Ishikawa (cell line): ENCODE data around the gene PCMTD2.

Experiments used
- CEBPB ChIP-seq: IDR thresholded peaks from 2 replicates; pipeline ENCODE4 v1.6.1; 2012
- CREB1 ChIP-seq: IDR thresholded peaks from 2 replicates; pipeline ENCODE4 v1.6.1; 2012; ENCODE audit warnings: low read depth
- EGR1 ChIP-seq: IDR thresholded peaks from 2 replicates; pipeline ENCODE4 v1.6.1; 2012
- EP300 ChIP-seq: IDR thresholded peaks from 2 replicates; pipeline ENCODE4 v1.6.1; 2012; ENCODE audit warnings: borderline replicate concordance
- NFIC ChIP-seq: IDR thresholded peaks from 2 replicates; pipeline ENCODE4 v1.6.1; 2012
- RAD21 ChIP-seq: IDR thresholded peaks from 2 replicates; pipeline ENCODE4 v1.6.1; 2012; ENCODE audit warnings: low read depth
- REST ChIP-seq: IDR thresholded peaks from 2 replicates; pipeline ENCODE4 v1.6.1; 2012; ENCODE audit warnings: low read depth, mild to moderate bottlenecking
- TCF12 ChIP-seq: IDR thresholded peaks from 2 replicates; pipeline ENCODE4 v1.6.1; 2012; ENCODE audit warnings: low read depth
- TEAD4 ChIP-seq: IDR thresholded peaks from 2 replicates; pipeline ENCODE4 v1.6.1; 2012

GRCh38 chr20:64223526-64224067 is 32.0 kb upstream of the PCMTD2 start:
- TF ChIP-seq RAD21 (no peak), TEAD4 (no peak), REST (no peak), CEBPB (no peak), EP300 (no peak), NFIC (no peak), TCF12 (no peak), EGR1 (no peak), CREB1 (no peak)
